Measurements from ENCODE around the gene GRIN2A.

The GRIN2A gene

GRCh38 chr16:10078541-10078949, 103.7 kb downstream of the GRIN2A start:
- TF ChIP-seq ZFX (IDR thresholded peaks at IDR 0.05; ENCODE audit: borderline replicate concordance) (no peak), CTCF (IDR thresholded peaks at IDR 0.05) (no peak)
- no peak overlapping the region for H3K27ac ChIP-seq

GRCh38 chr16:10077861-10078260, 104.4 kb downstream of the GRIN2A start:
- no peak overlapping the region for H3K27ac ChIP-seq
- TF ChIP-seq ZFX (IDR thresholded peaks at IDR 0.05; ENCODE audit: borderline replicate concordance): no peak
- TF ChIP-seq CTCF (IDR thresholded peaks at IDR 0.05): no peak

GRCh38 chr16:10076037-10076436, 106.2 kb downstream of the GRIN2A start:
- no peak overlapping the region for H3K27ac ChIP-seq
- TF ChIP-seq CTCF (IDR thresholded peaks at IDR 0.05): no peak
- TF ChIP-seq ZFX (IDR thresholded peaks at IDR 0.05; ENCODE audit: borderline replicate concordance): no peak

- no peak overlapping the region for H3K27ac ChIP-seq
- TF ChIP-seq ZFX (IDR thresholded peaks at IDR 0.05; ENCODE audit: borderline replicate concordance) (no peak), CTCF (IDR thresholded peaks at IDR 0.05) (no peak)
Observed at GRCh38 chr16:10070591-10070990, 111.6 kb downstream of the GRIN2A start.

- TF ChIP-seq CTCF (IDR thresholded peaks at IDR 0.05) (no peak), ZFX (IDR thresholded peaks at IDR 0.05; ENCODE audit: borderline replicate concordance) (no peak)
- no peak overlapping the region for H3K27ac ChIP-seq
Observed at GRCh38 chr16:10069374-10069773, 112.9 kb downstream of the GRIN2A start.

GRCh38 chr16:10067835-10068234, 114.4 kb downstream of the GRIN2A start:
- TF ChIP-seq ZFX (IDR thresholded peaks at IDR 0.05; ENCODE audit: borderline replicate concordance) (no peak), CTCF (IDR thresholded peaks at IDR 0.05) (no peak)
- H3K27ac ChIP-seq: no peak overlapping the region

- no peak overlapping the region for H3K27ac ChIP-seq
- TF ChIP-seq CTCF (IDR thresholded peaks at IDR 0.05) (no peak), ZFX (IDR thresholded peaks at IDR 0.05; ENCODE audit: borderline replicate concordance) (no peak)
Observed at GRCh38 chr16:10067406-10067805, 114.8 kb downstream of the GRIN2A start.
